H1 (cell line): ENCODE measurements around the gene ADAMTS8. TPM values are rescaled to one million over a fixed set of nuclear protein-coding genes. Genes with fewer than 3 reads are reported as not detected.

Experiments
- CTCF ChIA-PET: fragments of 300-600 bp; sonication (Branson Sonifier 250); formaldehyde crosslinking; loops from one replicate; lab custom pipeline; 2021; ENCODE audit not compliant: partially characterized antibody; lab: Charles Lee
- POLR2A ChIA-PET: fragments of 300-600 bp; sonication (Branson Sonifier 250); formaldehyde crosslinking; loops from one replicate; lab custom pipeline; 2021; ENCODE audit warnings: inconsistent platforms; ENCODE audit not compliant: partially characterized antibody; lab: Charles Lee
- DNase-seq, 2 experiments: peaks; one replicate each; pipeline versions ENCODE4 v3.0.0 to v3.0.0-alpha.2; 2010 to 2022; ENCODE audit warnings: low spot score in 2 of 2, low read depth in 1 of 2, mixed read lengths in 1 of 2
- FAIRE-seq: peaks from 2 replicates; lab custom pipeline; 2011; peaks lifted over from hg19 to GRCh38; lab: Jason Lieb, UNC
- H2AFZ ChIP-seq: 2 replicates; pipeline ENCODE4 v1.8.1; 2012; ENCODE audit warnings: low read length, inconsistent platforms
- H2AK5ac ChIP-seq: 2 replicates; pipeline ENCODE4 v1.6.1; 2013; ENCODE audit warnings: low read depth, low read length
- H2BK120ac ChIP-seq: replicated peaks from 2 replicates; pipeline ENCODE3; 2013; ENCODE audit warnings: low read depth, low read length, inconsistent platforms
- H2BK12ac ChIP-seq: 2 replicates; pipeline ENCODE4 v1.6.1; 2013; ENCODE audit warnings: low read depth, low read length
- H2BK15ac ChIP-seq: 2 replicates; pipeline ENCODE4 v1.6.1; 2013; ENCODE audit warnings: low read length
- H2BK20ac ChIP-seq: 2 replicates; pipeline ENCODE4 v1.6.1; 2013; ENCODE audit warnings: low read length
- H2BK5ac ChIP-seq: 2 replicates; pipeline ENCODE4 v1.6.1; 2013; ENCODE audit warnings: low read depth, low read length
- H3K14ac ChIP-seq: 2 replicates; pipeline ENCODE4 v1.6.1; 2013; ENCODE audit warnings: inconsistent platforms; ENCODE audit not compliant: insufficient read length
- H3K18ac ChIP-seq: 2 replicates; pipeline ENCODE4 v1.6.1; 2013; ENCODE audit warnings: low read length; ENCODE audit errors: extremely low read depth
- H3K23ac ChIP-seq: 2 replicates; pipeline ENCODE4 v1.6.1; 2013; ENCODE audit warnings: inconsistent platforms; ENCODE audit not compliant: insufficient read length
- H3K23me2 ChIP-seq: 2 replicates; pipeline ENCODE4 v1.6.1; 2013; ENCODE audit warnings: low read depth, low read length
- H3K27ac ChIP-seq: 2 replicates; pipeline ENCODE4 v1.6.1; 2011; ENCODE audit warnings: low read depth, low read length, inconsistent platforms
- H3K27me3 ChIP-seq, 4 experiments: replicated peaks in 1 of 4; 1 replicate in 1 of 4; 2 replicates in 3 of 4; pipeline versions ENCODE4 v1.6.1 to v1.8.1; 2011 to 2013; ENCODE audit warnings: low read length in 3 of 4, mild to moderate bottlenecking in 3 of 4, inconsistent platforms in 2 of 4, mixed read lengths in 2 of 4, moderate library complexity in 1 of 4; ENCODE audit not compliant: control insufficient read depth in 3 of 4, insufficient read depth in 3 of 4; ENCODE audit errors: extremely low read depth in 1 of 4
- H3K36me3 ChIP-seq, 4 experiments: 2 replicates each; pipeline versions ENCODE4 v1.6.1 to v1.8.1; 2011 to 2013; ENCODE audit warnings: mild to moderate bottlenecking in 4 of 4, low read length in 3 of 4, moderate library complexity in 2 of 4, control low read depth in 1 of 4, inconsistent platforms in 1 of 4; ENCODE audit not compliant: insufficient read depth in 4 of 4, control insufficient read depth in 2 of 4
- H3K4ac ChIP-seq: replicated peaks from 2 replicates; pipeline ENCODE3; 2013; ENCODE audit warnings: low read length, low read depth, mixed read lengths, inconsistent platforms; ENCODE audit not compliant: insufficient read length
- H3K4me1 ChIP-seq, 4 experiments: replicated peaks in 1 of 4; 1 replicate in 1 of 4; 2 replicates in 3 of 4; pipeline versions ENCODE4 v1.6.1 to v1.8.1; 2011 to 2013; ENCODE audit warnings: low read length in 3 of 4, inconsistent platforms in 2 of 4, mixed read lengths in 1 of 4; ENCODE audit not compliant: insufficient read depth in 4 of 4, control insufficient read depth in 3 of 4
- H3K4me2 ChIP-seq, 2 experiments: 2 replicates each; pipeline versions ENCODE4 v1.6.1 to v1.8.1; 2011 to 2013; ENCODE audit warnings: low read depth in 2 of 2, low read length in 2 of 2, control low read depth in 1 of 2, inconsistent platforms in 1 of 2, mild to moderate bottlenecking in 1 of 2; ENCODE audit not compliant: insufficient read depth in 1 of 2
- H3K4me3 ChIP-seq, 4 experiments: fragments of 200-600, 300-600 bp in 1 of 4; sonication (generic), shearing (Covaris generic), sonication (Bioruptor Twin) in 1 of 4; 2 replicates each; pipeline versions ENCODE4 v1.5.1 to v1.8.1; 2011 to 2016; ENCODE audit warnings: low read length in 4 of 4, low read depth in 3 of 4, control low read depth in 2 of 4, inconsistent platforms in 2 of 4, mild to moderate bottlenecking in 2 of 4, mixed read lengths in 1 of 4, moderate library complexity in 1 of 4; ENCODE audit not compliant: insufficient read depth in 2 of 4; ENCODE audit errors: extremely low read depth in 1 of 4
- H3K56ac ChIP-seq: replicated peaks from 2 replicates; pipeline ENCODE3; 2013; ENCODE audit warnings: low read depth, mild to moderate bottlenecking, mixed read lengths, low read length, inconsistent platforms; ENCODE audit not compliant: insufficient read length
- H3K79me1 ChIP-seq: 2 replicates; pipeline ENCODE4 v1.6.1; 2013; ENCODE audit warnings: low read depth, low read length, control low read depth
- H3K79me2 ChIP-seq, 2 experiments: 2 replicates each; pipeline versions ENCODE4 v1.6.1 to v1.8.1; 2012 to 2013; ENCODE audit warnings: low read length in 2 of 2, mild to moderate bottlenecking in 2 of 2, inconsistent platforms in 1 of 2; ENCODE audit not compliant: insufficient read depth in 2 of 2, control insufficient read depth in 1 of 2
- H3K9ac ChIP-seq, 4 experiments: replicated peaks in 1 of 4; 1 replicate in 1 of 4; 2 replicates in 3 of 4; pipeline versions ENCODE4 v1.6.1 to v1.8.1; 2011 to 2013; ENCODE audit warnings: low read depth in 3 of 4, low read length in 3 of 4, control low read depth in 2 of 4, mild to moderate bottlenecking in 2 of 4, moderate library complexity in 2 of 4, inconsistent platforms in 1 of 4; ENCODE audit errors: extremely low read depth in 1 of 4
- H3K9me3 ChIP-seq, 2 experiments: 2 replicates each; pipeline versions ENCODE4 v1.6.1 to v1.8.1; 2012 to 2013; ENCODE audit warnings: mild to moderate bottlenecking in 2 of 2, moderate library complexity in 2 of 2, control low read depth in 1 of 2, inconsistent platforms in 1 of 2, low read depth in 1 of 2, low read length in 1 of 2, mixed read lengths in 1 of 2; ENCODE audit not compliant: insufficient read depth in 2 of 2
- H4K20me1 ChIP-seq, 2 experiments: replicated peaks in 1 of 2; 2 replicates each; pipeline versions ENCODE3 to v1.8.1; 2011 to 2013; ENCODE audit warnings: inconsistent platforms in 2 of 2, low read length in 2 of 2, mild to moderate bottlenecking in 1 of 2; ENCODE audit not compliant: insufficient read depth in 2 of 2, control insufficient read depth in 1 of 2
- H4K5ac ChIP-seq: 2 replicates; pipeline ENCODE4 v1.6.1; 2013; ENCODE audit warnings: low read length, low read depth, mixed read lengths, inconsistent platforms; ENCODE audit not compliant: insufficient read length
- H4K8ac ChIP-seq: 2 replicates; pipeline ENCODE4 v1.8.0; 2013; ENCODE audit warnings: mild to moderate bottlenecking, moderate library complexity, low read length, inconsistent platforms; ENCODE audit not compliant: insufficient read depth; ENCODE audit errors: extremely low read depth
- H4K91ac ChIP-seq: replicated peaks from 2 replicates; pipeline ENCODE3; 2013; ENCODE audit warnings: low read length, mixed read lengths, inconsistent platforms; ENCODE audit not compliant: insufficient read length
- BCL11A ChIP-seq, 2 experiments: IDR thresholded peaks; one replicate each; pipeline ENCODE4 v1.6.1; 2011; ENCODE audit warnings: low read depth in 2 of 2, low read length in 2 of 2, mild to moderate bottlenecking in 2 of 2
- CBX8 ChIP-seq: fragments of 300-800, 300-1000 bp; sonication (generic); IDR thresholded peaks from 2 replicates; pipeline ENCODE4 v1.7.1; 2016; ENCODE audit warnings: low read depth, low read length, borderline replicate concordance
- EZH2 ChIP-seq: fragments of 200-600 bp; sonication (generic); IDR thresholded peaks from 2 replicates; pipeline ENCODE4 v1.7.1; 2012; ENCODE audit warnings: low read depth, mild to moderate bottlenecking, moderate library complexity, low read length, inconsistent platforms; ENCODE audit not compliant: severe bottlenecking
- NANOG ChIP-seq: IDR thresholded peaks from 2 replicates; pipeline ENCODE4 v1.6.1; 2011; ENCODE audit warnings: low read length, low read depth, mild to moderate bottlenecking, inconsistent platforms; ENCODE audit not compliant: insufficient read depth, poor library complexity, severe bottlenecking
- ZNF274 ChIP-seq: IDR thresholded peaks from 2 replicates; pipeline ENCODE4 v1.7.0; 2012; ENCODE audit warnings: low read length, borderline replicate concordance; ENCODE audit errors: extremely low read depth
- WGBS, 2 experiments: shearing (Covaris generic) in 1 of 2; methylation state at CpG; one replicate each; pipeline versions ENCODE4 v1.1.6 to v1.1.7; 2013 to 2015; ENCODE audit warnings: low lambda C conversion rate in 2 of 2, mixed read lengths in 2 of 2, inconsistent platforms in 1 of 2, low coverage in 1 of 2, missing lambda C conversion rate in 1 of 2; ENCODE audit not compliant: insufficient replicate concordance in 2 of 2, insufficient coverage in 1 of 2, insufficient read length in 1 of 2; ENCODE audit errors: extremely low coverage in 1 of 2, missing lambda C conversion rate in 1 of 2; 5-methylcytosine and 5-hydroxymethylcytosine counted together
- polyA plus RNA-seq, 7 experiments: library from polyadenylated mRNA; depleted of rRNA in 3 of 7; stranded (reverse) in 5 of 7; unstranded in 2 of 7; fragments of >200 nt in 5 of 7; fragments of 200-250 nt in 2 of 7; gene quantifications; 1 replicate in 5 of 7; 2 replicates in 1 of 7; 4 replicates in 1 of 7; pipeline versions ENCODE4 v1.2.1 to v1.2.3, GENCODE V29; 2011 to 2013; ENCODE audit warnings: missing spikeins in 2 of 7, mixed read lengths in 2 of 7
- total RNA-seq: library from RNA; stranded (reverse); fragmentation: NEBNext Ultra II Directional; extraction: Animal tissue kit (Norgen Biotek cat#: 25700); gene quantifications from 2 replicates; pipeline ENCODE4 v1.2.1, GENCODE V29; 2021

ADAMTS8 gene
- total and polyA plus RNA-seq, 2 of the 8 experiments (the other 6 are each of a cell fraction or from before 2014, with no cell fraction given): 9.3 to 16.6 TPM

- Histone ChIP-seq H4K5ac (no peak overlapping the region), H3K4me2 (no peak overlapping the region), H2BK5ac (no peak overlapping the region), H2BK15ac (no peak overlapping the region), H3K56ac (no peak overlapping the region), H3K79me1 (no peaks in the 10 kb centered on the region; the same call in 1 of the 2 replicates), H3K27ac (no peak overlapping the region), H3K9ac (no peak overlapping the region), H2BK20ac (no peak overlapping the region), H3K9me3 (no peaks in the 10 kb centered on the region), H2AK5ac (no peak overlapping the region; the same call in 1 of the 2 replicates), H3K23me2 (peaks cover 6% of the 10 kb centered on the region; the same call in 1 of the 2 replicates), H2BK12ac (no peak overlapping the region), H3K36me3 (no peaks in the 10 kb centered on the region), H2AFZ (no peak overlapping the region), H4K8ac (no peak overlapping the region), H3K18ac (no peak overlapping the region), H4K20me1 (no peaks in the 10 kb centered on the region), H3K23ac (no peak overlapping the region), H4K91ac (no peak overlapping the region), H2BK120ac (no peak overlapping the region), H3K4ac (no peak overlapping the region), H3K79me2 (no peaks in the 10 kb centered on the region), H3K4me3 (no peak overlapping the region), H3K4me1 (peaks cover 0 to 10% (median 4%) of the 10 kb centered on the region in 4 experiments; a peak in 5 of 7 replicates), H3K14ac (no peak overlapping the region), H3K27me3 (peaks cover 2 to 22% (median 19%) of the 10 kb centered on the region in 4 experiments)
- FAIRE-seq (no peak), DNase-seq (no peak)
- no peak for TF ChIP-seq NANOG
- no peak for TF ChIP-seq ZNF274
- TF ChIP-seq BCL11A (IDR thresholded peaks at IDR 0.05; ENCODE audit: low read depth in 2 of 2, low read length in 2 of 2): no peak
- no peak for TF ChIP-seq CBX8
- TF ChIP-seq EZH2: no peak
- POLR2A ChIA-PET: interaction anchor here (1.3 kb wide), 1 partner anchor 9 kb away, joined by 3 read pairs; no protein-coding TSS in a partner anchor
- CTCF ChIA-PET: interaction anchor here (0.8 to 4.1 kb wide), 7 partner anchors 22 to 440 kb away, joined by 3 to 21 read pairs (median 4); no protein-coding TSS in a partner anchor
- 88% methylated on average over 16 of the region's 16 CpGs; no CpG with 5 or more reads in 1 of the 2 experiments for WGBS, 2 experiments
Observed at GRCh38 chr11:130423541-130424142, 4.8 kb downstream of the ADAMTS8 start.
